ENCODE measurements around the gene PIWIL1.

PIWIL1 gene

DNA sequence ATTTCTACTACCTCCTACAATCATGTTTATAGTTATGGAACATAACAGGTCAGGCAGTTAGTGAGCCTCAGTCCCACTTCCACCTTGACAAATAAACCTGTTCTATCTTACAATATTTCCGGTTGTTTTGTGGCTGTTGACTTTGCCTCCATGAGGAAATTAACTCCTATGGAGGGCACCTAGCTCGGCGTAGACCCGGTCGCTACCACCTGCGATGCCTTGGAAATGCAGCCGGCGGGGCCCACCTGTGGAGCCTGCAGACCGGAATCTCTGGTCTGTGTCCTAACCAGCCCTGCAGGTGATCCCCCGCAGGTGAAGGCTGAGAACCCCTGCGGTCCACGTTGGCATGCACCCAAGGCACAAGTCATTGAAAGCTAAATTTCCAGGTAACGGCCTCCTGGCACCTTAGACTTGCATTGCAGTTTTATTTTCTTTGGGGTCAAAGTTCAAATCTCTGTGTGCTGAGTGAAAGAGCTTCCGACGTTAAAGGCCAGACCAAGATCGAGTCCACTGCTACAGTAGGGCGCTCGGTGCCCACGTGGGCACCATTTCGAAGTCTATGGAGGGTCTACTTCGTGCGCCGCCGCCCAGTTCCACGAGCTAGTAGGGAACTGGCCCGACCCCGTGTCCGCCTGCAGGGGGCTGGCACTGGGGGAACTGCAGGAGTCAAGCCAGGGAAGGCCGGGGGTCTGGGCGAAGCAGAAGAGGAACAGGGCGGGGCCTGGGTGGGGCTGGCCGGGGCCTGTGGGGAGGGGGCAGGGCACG lies 782 bp upstream of the PIWIL1 start:
- no peak for DNase-seq (ENCODE audit: low read depth)
- H3K4me3 ChIP-seq (ENCODE audit: low read depth, low read length), result no peak overlapping the region
- TF ChIP-seq, protein P1, sequence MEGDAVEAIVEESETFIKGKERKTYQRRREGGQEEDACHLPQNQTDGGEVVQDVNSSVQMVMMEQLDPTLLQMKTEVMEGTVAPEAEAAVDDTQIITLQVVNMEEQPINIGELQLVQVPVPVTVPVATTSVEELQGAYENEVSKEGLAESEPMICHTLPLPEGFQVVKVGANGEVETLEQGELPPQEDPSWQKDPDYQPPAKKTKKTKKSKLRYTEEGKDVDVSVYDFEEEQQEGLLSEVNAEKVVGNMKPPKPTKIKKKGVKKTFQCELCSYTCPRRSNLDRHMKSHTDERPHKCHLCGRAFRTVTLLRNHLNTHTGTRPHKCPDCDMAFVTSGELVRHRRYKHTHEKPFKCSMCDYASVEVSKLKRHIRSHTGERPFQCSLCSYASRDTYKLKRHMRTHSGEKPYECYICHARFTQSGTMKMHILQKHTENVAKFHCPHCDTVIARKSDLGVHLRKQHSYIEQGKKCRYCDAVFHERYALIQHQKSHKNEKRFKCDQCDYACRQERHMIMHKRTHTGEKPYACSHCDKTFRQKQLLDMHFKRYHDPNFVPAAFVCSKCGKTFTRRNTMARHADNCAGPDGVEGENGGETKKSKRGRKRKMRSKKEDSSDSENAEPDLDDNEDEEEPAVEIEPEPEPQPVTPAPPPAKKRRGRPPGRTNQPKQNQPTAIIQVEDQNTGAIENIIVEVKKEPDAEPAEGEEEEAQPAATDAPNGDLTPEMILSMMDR (IDR thresholded peaks at IDR 0.05; ENCODE audit: low read depth, low read length), result no peak

DNA sequence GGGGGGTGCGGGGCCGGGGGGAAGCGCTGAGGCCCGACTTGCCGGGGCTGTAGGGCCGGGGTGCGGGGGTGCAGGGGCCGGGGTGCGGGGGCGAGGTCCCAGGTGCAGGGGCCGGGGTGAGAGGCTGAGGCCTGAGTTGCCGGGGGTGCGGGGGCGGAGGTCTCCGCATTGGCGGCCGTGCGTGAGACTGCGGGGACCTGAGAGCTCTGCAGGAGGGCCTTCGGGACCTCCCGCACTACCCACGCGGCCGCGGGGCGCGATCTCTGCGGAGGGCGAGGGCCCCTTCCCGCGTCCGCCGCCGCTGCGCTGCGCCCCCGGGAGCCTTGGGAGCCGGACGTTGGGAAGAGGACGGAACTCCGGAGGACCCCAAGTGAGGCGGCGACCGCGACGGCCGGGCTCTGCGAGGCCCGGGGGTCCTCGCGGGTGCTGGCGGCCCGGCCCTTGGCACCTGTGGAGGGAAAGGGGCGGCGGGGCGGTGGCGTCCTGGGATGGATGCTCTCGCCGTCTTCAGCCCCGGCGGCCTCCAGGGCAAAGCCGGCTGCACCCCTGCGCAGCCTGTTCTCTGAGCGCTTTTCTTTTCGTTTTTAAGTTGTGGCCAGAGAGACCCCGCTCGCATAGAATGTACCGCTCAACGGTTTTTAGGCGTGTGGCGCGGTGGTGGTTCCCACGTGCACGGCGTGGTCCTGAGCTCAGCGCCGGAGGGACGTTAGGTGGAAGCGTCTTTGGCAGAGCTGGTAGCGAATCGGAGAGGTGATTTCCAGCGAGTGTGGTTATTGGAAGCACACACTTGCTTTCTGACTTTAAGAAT lies 1.3 kb downstream of the PIWIL1 start:
- DNase-seq (ENCODE audit: low read depth), result no peak
- TF ChIP-seq, protein P2, sequence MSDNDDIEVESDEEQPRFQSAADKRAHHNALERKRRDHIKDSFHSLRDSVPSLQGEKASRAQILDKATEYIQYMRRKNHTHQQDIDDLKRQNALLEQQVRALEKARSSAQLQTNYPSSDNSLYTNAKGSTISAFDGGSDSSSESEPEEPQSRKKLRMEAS (IDR thresholded peaks at IDR 0.05; ENCODE audit: low read depth, low read length), result no peak
- TF ChIP-seq, protein P1 (IDR thresholded peaks at IDR 0.05; ENCODE audit: low read depth, low read length), result no peak
- TF ChIP-seq MYC (IDR thresholded peaks at IDR 0.05; ENCODE audit: low read depth, low read length) (no peak), POLR2A (IDR thresholded peaks at IDR 0.05; ENCODE audit: extremely low read depth, insufficient read length) (no peak)

DNA sequence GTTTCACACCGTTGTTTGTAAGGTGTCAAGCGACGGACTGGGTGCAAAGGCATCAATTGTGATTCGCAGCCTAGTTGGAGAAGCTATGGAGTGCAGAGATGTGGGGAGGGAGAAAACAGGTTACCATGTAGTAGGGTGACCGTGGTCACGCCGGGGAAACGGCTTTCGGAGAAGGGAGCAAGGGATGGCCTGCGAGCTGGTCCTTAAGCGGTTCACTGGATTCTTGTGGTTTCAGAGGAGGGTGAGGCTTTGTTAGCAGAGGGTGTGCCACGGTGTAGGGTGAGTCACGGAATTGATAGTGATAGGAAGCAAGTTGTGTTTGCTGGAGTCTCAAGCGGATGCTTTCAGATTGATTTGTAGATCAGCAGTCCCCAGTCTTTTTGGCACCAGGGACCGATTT lies 2.3 kb downstream of the PIWIL1 start:
- no peak for DNase-seq (ENCODE audit: low read depth)
- TF ChIP-seq, protein P2 (IDR thresholded peaks at IDR 0.05; ENCODE audit: low read depth, low read length), result no peak
- TF ChIP-seq, protein P1 (IDR thresholded peaks at IDR 0.05; ENCODE audit: low read depth, low read length), result no peak
- TF ChIP-seq POLR2A (IDR thresholded peaks at IDR 0.05; ENCODE audit: extremely low read depth, insufficient read length) (no peak), MYC (IDR thresholded peaks at IDR 0.05; ENCODE audit: low read depth, low read length) (no peak)
- H3K4me3 ChIP-seq (ENCODE audit: low read depth, low read length), result no peak overlapping the region

More for the DNA sequence above, 1.3 kb downstream of the PIWIL1 start:
- H3K4me3 ChIP-seq (ENCODE audit: low read depth, low read length), result no peak overlapping the region

DNA sequence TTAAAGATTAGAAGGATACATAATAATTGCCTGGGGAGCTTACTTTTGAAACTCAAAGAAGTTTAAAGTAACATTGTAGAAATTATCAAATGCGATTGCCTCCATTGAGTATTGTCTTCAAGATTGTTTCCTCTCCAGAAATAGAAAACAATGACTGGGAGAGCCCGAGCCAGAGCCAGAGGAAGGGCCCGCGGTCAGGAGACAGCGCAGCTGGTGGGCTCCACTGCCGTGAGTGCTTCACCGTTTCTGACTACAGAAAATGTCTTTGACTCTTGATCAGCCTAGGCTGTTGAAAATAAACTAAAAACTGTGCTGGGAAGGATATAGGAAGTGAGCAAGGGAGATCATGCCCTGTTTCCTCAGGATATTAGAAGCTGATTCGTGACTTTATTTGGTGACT lies 4.8 kb downstream of the PIWIL1 start:
- TF ChIP-seq MYC (IDR thresholded peaks at IDR 0.05; ENCODE audit: low read depth, low read length), result no peak
- TF ChIP-seq, protein P1 (IDR thresholded peaks at IDR 0.05; ENCODE audit: low read depth, low read length), result no peak
- TF ChIP-seq POLR2A (IDR thresholded peaks at IDR 0.05; ENCODE audit: extremely low read depth, insufficient read length), result no peak
- TF ChIP-seq, protein P2 (IDR thresholded peaks at IDR 0.05; ENCODE audit: low read depth, low read length), result no peak
- no peak for DNase-seq (ENCODE audit: low read depth)

DNA sequence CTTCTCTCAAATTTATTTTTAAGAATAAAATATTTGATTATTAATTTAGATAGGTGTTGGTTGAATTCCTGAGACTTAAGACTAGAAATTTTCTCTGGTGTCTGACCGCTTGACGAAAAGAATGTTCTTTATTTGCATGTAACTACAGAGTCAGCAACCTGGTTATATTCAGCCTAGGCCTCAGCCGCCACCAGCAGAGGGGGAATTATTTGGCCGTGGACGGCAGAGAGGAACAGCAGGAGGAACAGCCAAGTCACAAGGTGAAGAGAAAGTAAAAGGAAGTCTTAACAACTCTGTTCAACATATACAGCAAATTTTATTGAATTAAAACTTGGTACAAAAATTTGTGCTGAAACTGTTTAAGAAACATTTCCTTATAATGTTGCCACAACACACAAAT lies 5.2 kb downstream of the PIWIL1 start:
- TF ChIP-seq POLR2A (IDR thresholded peaks at IDR 0.05; ENCODE audit: extremely low read depth, insufficient read length), result no peak
- TF ChIP-seq, protein P1 (IDR thresholded peaks at IDR 0.05; ENCODE audit: low read depth, low read length), result no peak
- TF ChIP-seq, protein P2 (IDR thresholded peaks at IDR 0.05; ENCODE audit: low read depth, low read length), result no peak
- no peak for TF ChIP-seq MYC (IDR thresholded peaks at IDR 0.05; ENCODE audit: low read depth, low read length)
- no peak overlapping the region for H3K4me3 ChIP-seq (ENCODE audit: low read depth, low read length)
- no peak for DNase-seq (ENCODE audit: low read depth)

More for the DNA sequence above, 4.8 kb downstream of the PIWIL1 start:
- no peak overlapping the region for H3K4me3 ChIP-seq (ENCODE audit: low read depth, low read length)

Data from NB4 (cell line).